ENCODE measurements around the gene NDST4. TPM values are rescaled to one million over a fixed set of nuclear protein-coding genes. Genes with fewer than 3 reads are reported as not detected.

Gene NDST4
- total and polyA plus RNA-seq, 2 of the 4 experiments (the other 2 are of a cell fraction), result not detected

GRCh38 chr4:115107411-115107810 lies 6.0 kb downstream of the NDST4 start:
- DNase-seq (no peak), ATAC-seq (ENCODE audit: low read depth) (no peak)
- BruUV-seq (replicated peaks), result no TSS peak
- no peak overlapping the region for H3K9ac ChIP-seq (ENCODE audit: low read depth, low read length)
- no peak overlapping the region for H3K23ac ChIP-seq (ENCODE audit: low read depth, low read length)
- no peak overlapping the region for H3K27ac ChIP-seq (ENCODE audit: insufficient read depth, low read length)
- no peak overlapping the region for H2AK9ac ChIP-seq (replicated peaks; ENCODE audit: low read depth, low read length, poor library complexity)
- no peak overlapping the region for H3K56ac ChIP-seq (ENCODE audit: extremely low read depth, insufficient read depth, low read length)
- H2BK120ac ChIP-seq (ENCODE audit: low read depth, low read length), result no peak overlapping the region
- no peak overlapping the region for H2BK20ac ChIP-seq (ENCODE audit: low read depth, low read length)
- H2BK15ac ChIP-seq (ENCODE audit: low read depth, low read length), result no peak overlapping the region
- no peaks in the 10 kb centered on the region for H3K9me1 ChIP-seq (ENCODE audit: insufficient read depth, low read length)
- dilution Hi-C loops (cut with HindIII; ENCODE audit: low sequenced_read_pairs, unreplicated experiment) (no loop called here), in situ Hi-C loops (cut with MboI; ENCODE audit: low sequenced_read_pairs) (no loop called here), intact Hi-C loops (cut with micrococcal nuclease) (no loop called here)
- no peaks in the 10 kb centered on the region for H3K36me3 ChIP-seq (ENCODE audit: control insufficient read depth, insufficient read depth, low read length)
- H3K4me2 ChIP-seq (ENCODE audit: low read depth, low read length), result no peak overlapping the region
- no peak overlapping the region for H4K5ac ChIP-seq (ENCODE audit: low read depth, low read length)
- H3K9me3 ChIP-seq (ENCODE audit: control insufficient read depth, insufficient read depth, low read length), result no peaks in the 10 kb centered on the region
- no peak overlapping the region for H4K91ac ChIP-seq (ENCODE audit: insufficient read depth, low read depth, low read length)
- no peak overlapping the region for H4K8ac ChIP-seq (ENCODE audit: low read depth in 2 of 2, low read length in 2 of 2)
- ChIA-PET CTCF (no interaction called here), POLR2A (ENCODE audit: unreplicated experiment) (no interaction called here)
- no peak overlapping the region for H3K4me3 ChIP-seq (ENCODE audit: insufficient read depth, low read depth, low read length)
- no peak overlapping the region for H3K4ac ChIP-seq (ENCODE audit: low read depth, low read length)
- H4K20me1 ChIP-seq (ENCODE audit: insufficient read depth, low read length), result no peaks in the 10 kb centered on the region
- H3K18ac ChIP-seq (ENCODE audit: low read depth, low read length), result no peak overlapping the region
- no peak overlapping the region for H2AFZ ChIP-seq (replicated peaks; ENCODE audit: low read length, poor library complexity)
- H3K14ac ChIP-seq (replicated peaks; ENCODE audit: low read depth, low read length), result no peak overlapping the region
- H2BK5ac ChIP-seq (ENCODE audit: low read depth, low read length, poor library complexity, severe bottlenecking), result no peak overlapping the region
- no peaks in the 10 kb centered on the region for H3K4me1 ChIP-seq (ENCODE audit: control insufficient read depth, insufficient read depth, low read length)
- H3K79me1 ChIP-seq (ENCODE audit: low read depth in 1 of 2, low read length in 2 of 2), result no peaks in the 10 kb centered on the region
- TF ChIP-seq RFX5 (IDR thresholded peaks at IDR 0.05; ENCODE audit: low read depth, low read length) (no peak), RAD21 (IDR thresholded peaks at IDR 0.05; ENCODE audit: low read length) (no peak), CHD1 (IDR thresholded peaks at IDR 0.05; ENCODE audit: low read depth, low read length) (no peak), POLR2A (IDR thresholded peaks at IDR 0.05; ENCODE audit: low read depth, low read length) (no peak), RCOR1 (IDR thresholded peaks at IDR 0.05; ENCODE audit: insufficient replicate concordance, low read length) (no peak), FOS (IDR thresholded peaks at IDR 0.05; ENCODE audit: low read depth, low read length) (no peak), NFE2L2 (IDR thresholded peaks at IDR 0.05; ENCODE audit: low read depth, low read length) (no peak), BHLHE40 (IDR thresholded peaks at IDR 0.05; ENCODE audit: low read depth, low read length) (no peak), ELK1 (IDR thresholded peaks at IDR 0.05; ENCODE audit: borderline replicate concordance, low read depth, low read length) (no peak), SMC3 (IDR thresholded peaks at IDR 0.05; ENCODE audit: low read depth, low read length) (no peak), MAZ (IDR thresholded peaks at IDR 0.05; ENCODE audit: borderline replicate concordance, low read depth, low read length) (no peak), MXI1 (IDR thresholded peaks at IDR 0.05; ENCODE audit: borderline replicate concordance, low read depth, low read length) (no peak), CEBPB (IDR thresholded peaks at IDR 0.05; ENCODE audit: low read depth, low read length) (no peak)
- TF ChIP-seq, protein P1, sequence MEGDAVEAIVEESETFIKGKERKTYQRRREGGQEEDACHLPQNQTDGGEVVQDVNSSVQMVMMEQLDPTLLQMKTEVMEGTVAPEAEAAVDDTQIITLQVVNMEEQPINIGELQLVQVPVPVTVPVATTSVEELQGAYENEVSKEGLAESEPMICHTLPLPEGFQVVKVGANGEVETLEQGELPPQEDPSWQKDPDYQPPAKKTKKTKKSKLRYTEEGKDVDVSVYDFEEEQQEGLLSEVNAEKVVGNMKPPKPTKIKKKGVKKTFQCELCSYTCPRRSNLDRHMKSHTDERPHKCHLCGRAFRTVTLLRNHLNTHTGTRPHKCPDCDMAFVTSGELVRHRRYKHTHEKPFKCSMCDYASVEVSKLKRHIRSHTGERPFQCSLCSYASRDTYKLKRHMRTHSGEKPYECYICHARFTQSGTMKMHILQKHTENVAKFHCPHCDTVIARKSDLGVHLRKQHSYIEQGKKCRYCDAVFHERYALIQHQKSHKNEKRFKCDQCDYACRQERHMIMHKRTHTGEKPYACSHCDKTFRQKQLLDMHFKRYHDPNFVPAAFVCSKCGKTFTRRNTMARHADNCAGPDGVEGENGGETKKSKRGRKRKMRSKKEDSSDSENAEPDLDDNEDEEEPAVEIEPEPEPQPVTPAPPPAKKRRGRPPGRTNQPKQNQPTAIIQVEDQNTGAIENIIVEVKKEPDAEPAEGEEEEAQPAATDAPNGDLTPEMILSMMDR (conservative IDR thresholded peaks at IDR 0.05; ENCODE audit: low read depth, low read length), result no peak
- TF ChIP-seq, protein P2, sequence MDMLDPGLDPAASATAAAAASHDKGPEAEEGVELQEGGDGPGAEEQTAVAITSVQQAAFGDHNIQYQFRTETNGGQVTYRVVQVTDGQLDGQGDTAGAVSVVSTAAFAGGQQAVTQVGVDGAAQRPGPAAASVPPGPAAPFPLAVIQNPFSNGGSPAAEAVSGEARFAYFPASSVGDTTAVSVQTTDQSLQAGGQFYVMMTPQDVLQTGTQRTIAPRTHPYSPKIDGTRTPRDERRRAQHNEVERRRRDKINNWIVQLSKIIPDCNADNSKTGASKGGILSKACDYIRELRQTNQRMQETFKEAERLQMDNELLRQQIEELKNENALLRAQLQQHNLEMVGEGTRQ (IDR thresholded peaks at IDR 0.05; ENCODE audit: low read depth, low read length), result no peak
- H3K27me3 ChIP-seq (ENCODE audit: control insufficient read depth, insufficient read depth, low read length), result no peaks in the 10 kb centered on the region
- no peak overlapping the region for H2AK5ac ChIP-seq (ENCODE audit: low read depth, low read length)
